BLaER1 treated with 17β-estradiol and CSF1 and Interleukin-3, amounts not matched to agents 10 nM and 100 nM (cell line): ENCODE results near the gene DPPA5.
"Not testable (repeated sequence)": the region's sequence is repeated elsewhere in the genome, so short reads cannot be mapped to it uniquely, and the experiment has no call there.

Experiments
- H3K27ac ChIP-seq, 11 experiments: shearing (Covaris generic); formaldehyde crosslinking; 2 replicates each; pipeline ENCODE4 v1.8.1; 2022
- H3K27me3 ChIP-seq, 11 experiments: shearing (Covaris generic); formaldehyde crosslinking; 2 replicates each; pipeline ENCODE4 v1.8.1; 2022
- H3K36me3 ChIP-seq, 11 experiments: shearing (Covaris generic); formaldehyde crosslinking; 2 replicates each; pipeline ENCODE4 v1.8.1; 2022
- H3K4me1 ChIP-seq, 10 experiments: shearing (Covaris generic); formaldehyde crosslinking; 2 replicates each; pipeline ENCODE4 v1.8.1; 2022
- H3K4me2 ChIP-seq, 11 experiments: shearing (Covaris generic); formaldehyde crosslinking; 2 replicates each; pipeline ENCODE4 v1.8.1; 2022
- H3K4me3 ChIP-seq, 10 experiments: shearing (Covaris generic); formaldehyde crosslinking; 2 replicates each; pipeline ENCODE4 v1.8.1; 2022
- H3K9ac ChIP-seq, 11 experiments: shearing (Covaris generic); formaldehyde crosslinking; 2 replicates each; pipeline ENCODE4 v1.8.1; 2022
- H3K9me3 ChIP-seq, 11 experiments: shearing (Covaris generic); formaldehyde crosslinking; replicated peaks in 1 of 11; 2 replicates each; pipeline ENCODE4 v1.8.1; 2022
- H4K20me1 ChIP-seq, 11 experiments: shearing (Covaris generic); formaldehyde crosslinking; 2 replicates each; pipeline ENCODE4 v1.8.1; 2022
- Cebpa-rat ChIP-seq, 11 experiments: shearing (Covaris generic); IDR thresholded peaks; 2 replicates each; pipeline ENCODE4 v1.8.1; 2022

DPPA5 gene

GRCh38 chr6:73353636-73354593, at the start of gene DPPA5:
TSS of gene DPPA5 (minus strand) at chr6:73354276. CDS start at chr6:73354225, 51 bp downstream.
- peaks cover 0 to 5% (median 0%) of the 10 kb centered on the region in 11 experiments; a peak in 2 of 22 replicates for H3K27me3 ChIP-seq
- H3K4me3 ChIP-seq, result no peak within 1 kb of the TSS
- no peaks in the 10 kb centered on the region for H4K20me1 ChIP-seq
- H3K4me2 ChIP-seq, result no peak within 1 kb of the TSS
- peaks cover 5 to 17% (median 11%) of the 10 kb centered on the region in 11 experiments; a peak in 20 of 22 replicates for H3K9me3 ChIP-seq
- no peak within 1 kb of the TSS for H3K9ac ChIP-seq
- no peaks in the 10 kb centered on the region for H3K4me1 ChIP-seq
- TF ChIP-seq Cebpa-rat (IDR thresholded peaks at IDR 0.05), result no peak
- H3K27ac ChIP-seq, result no peak within 1 kb of the TSS
- H3K36me3 ChIP-seq, result no peaks in the 10 kb centered on the region

- TF ChIP-seq Cebpa-rat (IDR thresholded peaks at IDR 0.05), result no peak
- Histone ChIP-seq H3K4me2 (no peak overlapping the region), H4K20me1 (no peaks in the 10 kb centered on the region; a peak in 1 of 22 replicates), H3K9me3 (no peaks in the 10 kb centered on the region), H3K9ac (no peak overlapping the region), H3K36me3 (no peaks in the 10 kb centered on the region), H3K4me3 (no peak overlapping the region), H3K27ac (no peak overlapping the region), H3K27me3 (no peaks in the 10 kb centered on the region), H3K4me1 (no peaks in the 10 kb centered on the region)
Observed at GRCh38 chr6:73400656-73401055, 46.6 kb upstream of the DPPA5 start.

- no peaks in the 10 kb centered on the region for H3K4me1 ChIP-seq
- H4K20me1 ChIP-seq, result no peaks in the 10 kb centered on the region
- no peak overlapping the region for H3K4me3 ChIP-seq
- no peaks in the 10 kb centered on the region for H3K27me3 ChIP-seq
- H3K36me3 ChIP-seq, result peaks cover 0 to 15% (median 0%) of the 10 kb centered on the region in 11 experiments; a peak in 2 of 22 replicates
- TF ChIP-seq Cebpa-rat (IDR thresholded peaks at IDR 0.05), result no peak
- no peak overlapping the region for H3K27ac ChIP-seq
- peaks cover 7 to 16% (median 12%) of the 10 kb centered on the region in 11 experiments; a peak in 19 of 22 replicates for H3K9me3 ChIP-seq
- H3K4me2 ChIP-seq, result no peak overlapping the region
- H3K9ac ChIP-seq, result no peak overlapping the region
Observed at GRCh38 chr6:73395875-73396274, 41.8 kb upstream of the DPPA5 start.

- no peak for TF ChIP-seq Cebpa-rat (IDR thresholded peaks at IDR 0.05)
- Histone ChIP-seq H3K27ac (no peak within 1 kb of the TSS), H3K9me3 (peaks cover 7 to 16% (median 12%) of the 10 kb centered on the region in 11 experiments; a peak in 19 of 22 replicates), H3K9ac (no peak within 1 kb of the TSS), H3K4me3 (no peak within 1 kb of the TSS), H3K27me3 (peaks cover 0 to 6% (median 4%) of the 10 kb centered on the region in 11 experiments; a peak in 12 of 22 replicates), H4K20me1 (no peaks in the 10 kb centered on the region), H3K4me1 (no peaks in the 10 kb centered on the region), H3K4me2 (no peak within 1 kb of the TSS), H3K36me3 (peaks cover 0 to 15% (median 0%) of the 10 kb centered on the region in 11 experiments; a peak in 2 of 22 replicates)
Observed at GRCh38 chr6:73394577-73395354, 40.7 kb upstream of the DPPA5 start, which contains the start of gene DDX43. TSS of gene DDX43 (plus strand) at chr6:73394828. CDS start at chr6:73394906, 78 bp downstream.

- TF ChIP-seq Cebpa-rat (IDR thresholded peaks at IDR 0.05), result no peak
Observed at GRCh38 chr6:73393278-73393677, 39.2 kb upstream of the DPPA5 start.

GRCh38 chr6:73392188-73392587, 38.1 kb upstream of the DPPA5 start:
- H3K4me2 ChIP-seq, H3K27ac ChIP-seq, H3K9ac ChIP-seq, H4K20me1 ChIP-seq, H3K4me3 ChIP-seq: not testable (repeated sequence)
- H3K9me3 ChIP-seq, result peaks cover 7 to 16% (median 12%) of the 10 kb centered on the region in 11 experiments; a peak in 19 of 22 replicates
- H3K36me3 ChIP-seq, result peaks cover 0 to 15% (median 0%) of the 10 kb centered on the region in 11 experiments; a peak in 2 of 22 replicates
- peaks cover 0 to 13% (median 9%) of the 10 kb centered on the region in 10 experiments; a peak in 11 of 20 replicates for H3K4me1 ChIP-seq
- H3K27me3 ChIP-seq, result peaks cover 5 to 29% (median 27%) of the 10 kb centered on the region in 11 experiments; a peak in 20 of 22 replicates

More at GRCh38 chr6:73393278-73393677, 39.2 kb upstream of the DPPA5 start:
- Histone ChIP-seq H3K9ac (no peak overlapping the region), H4K20me1 (no peaks in the 10 kb centered on the region), H3K9me3 (peaks cover 7 to 16% (median 12%) of the 10 kb centered on the region in 11 experiments; a peak in 19 of 22 replicates), H3K4me1 (peaks cover 0 to 12% (median 9%) of the 10 kb centered on the region in 10 experiments; a peak in 11 of 20 replicates), H3K4me2 (no peak overlapping the region), H3K27ac (no peak overlapping the region), H3K36me3 (peaks cover 0 to 15% (median 0%) of the 10 kb centered on the region in 11 experiments; a peak in 2 of 22 replicates), H3K4me3 (no peak overlapping the region), H3K27me3 (peaks cover 0 to 21% (median 18%) of the 10 kb centered on the region in 11 experiments; a peak in 19 of 22 replicates)

GRCh38 chr6:73391675-73392074, 37.6 kb upstream of the DPPA5 start:
- peaks cover 5 to 29% (median 27%) of the 10 kb centered on the region in 11 experiments; a peak in 20 of 22 replicates for H3K27me3 ChIP-seq
- no peak overlapping the region for H3K4me2 ChIP-seq
- no peak for TF ChIP-seq Cebpa-rat (IDR thresholded peaks at IDR 0.05)
- H3K4me3 ChIP-seq, result no peak overlapping the region
- peaks cover 7 to 16% (median 12%) of the 10 kb centered on the region in 11 experiments; a peak in 19 of 22 replicates for H3K9me3 ChIP-seq
- no peaks in the 10 kb centered on the region for H4K20me1 ChIP-seq
- no peak overlapping the region for H3K9ac ChIP-seq
- H3K27ac ChIP-seq, result no peak overlapping the region
- H3K36me3 ChIP-seq, result peaks cover 0 to 15% (median 0%) of the 10 kb centered on the region in 11 experiments; a peak in 2 of 22 replicates
- H3K4me1 ChIP-seq, result peaks cover 0 to 13% (median 9%) of the 10 kb centered on the region in 10 experiments; a peak in 11 of 20 replicates

- H3K4me1 ChIP-seq, result peaks cover 0 to 13% (median 9%) of the 10 kb centered on the region in 10 experiments; a peak in 11 of 20 replicates
Observed at GRCh38 chr6:73389854-73390253, 35.8 kb upstream of the DPPA5 start.

More at GRCh38 chr6:73389854-73390253, 35.8 kb upstream of the DPPA5 start:
- no peak for TF ChIP-seq Cebpa-rat (IDR thresholded peaks at IDR 0.05)
- peaks cover 5 to 29% (median 27%) of the 10 kb centered on the region in 11 experiments; a peak in 20 of 22 replicates for H3K27me3 ChIP-seq
- H4K20me1 ChIP-seq, result no peaks in the 10 kb centered on the region
- H3K9ac ChIP-seq, result no peak overlapping the region
- no peak overlapping the region for H3K4me2 ChIP-seq
- peaks cover 0 to 12% (median 0%) of the 10 kb centered on the region in 11 experiments; a peak in 2 of 22 replicates for H3K36me3 ChIP-seq
- no peak overlapping the region for H3K4me3 ChIP-seq
- H3K9me3 ChIP-seq, result peaks cover 4 to 12% (median 7%) of the 10 kb centered on the region in 11 experiments; a peak in 19 of 22 replicates
- no peak overlapping the region for H3K27ac ChIP-seq
